Dermis blood vessel endothelial cell (primary cell): ENCODE data around the gene CA14. TPM values are rescaled to one million over a fixed set of nuclear protein-coding genes. Genes with fewer than 3 reads are reported as not detected.
"Not testable (repeated sequence)": the region's sequence is repeated elsewhere in the genome, so short reads cannot be mapped to it uniquely, and the experiment has no call there.

Source experiments
- DNase-seq: peaks from one replicate; pipeline ENCODE4 v3.0.0; 2010
- total RNA-seq: library from RNA; depleted of rRNA; stranded (reverse); fragments of >200 nt; gene quantifications from 2 replicates; pipeline ENCODE4 v1.2.3, GENCODE V29; 2014

CA14 gene
- total RNA-seq, 1 donor from 2014 or later = not detected

DNA sequence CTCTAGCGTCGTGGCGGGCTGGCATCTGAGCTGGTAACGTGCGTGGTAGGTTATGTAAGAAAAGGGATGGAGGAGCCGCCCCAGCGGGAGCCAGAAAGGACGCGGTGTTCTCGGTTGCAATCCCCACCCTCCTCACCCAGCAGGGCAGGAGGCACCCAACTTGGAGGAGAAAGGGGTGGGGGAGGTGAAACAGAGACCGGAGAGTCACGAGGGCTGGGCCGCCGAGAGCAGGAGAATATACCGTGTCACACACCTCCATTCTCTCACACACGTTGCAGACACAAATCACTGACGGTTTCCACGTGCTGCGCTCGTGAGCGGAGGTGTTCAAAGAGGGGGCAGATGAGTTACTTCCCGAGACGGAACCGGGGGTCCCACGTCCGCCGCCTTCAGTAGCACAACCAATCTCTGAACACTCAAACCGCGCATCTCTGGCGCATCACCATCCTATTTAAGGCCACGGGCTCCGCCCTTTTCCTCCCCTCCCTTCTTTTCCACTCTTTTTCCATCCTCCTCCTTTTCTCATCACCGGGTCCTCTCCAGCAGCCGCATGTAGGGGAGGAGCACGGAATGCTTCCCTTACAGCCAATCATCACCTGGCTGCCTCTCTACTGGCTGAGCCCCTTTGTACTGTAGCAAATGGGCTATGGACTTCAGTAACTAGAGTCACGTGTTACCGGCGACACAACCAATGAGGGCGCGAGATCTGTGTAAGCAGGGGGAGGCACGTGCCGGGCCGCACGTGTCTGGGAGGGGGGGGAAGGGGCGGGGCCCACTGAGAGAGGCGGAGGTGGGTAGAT lies 24.4 kb downstream of the CA14 start, which contains the start of gene CIART:
Gene CIART (plus strand): TSS at position 797 of the 800 bp plus-strand sequence. CDS start 714 bp downstream, outside the sequence.
- peak; percentile 98 for DNase-seq

DNA sequence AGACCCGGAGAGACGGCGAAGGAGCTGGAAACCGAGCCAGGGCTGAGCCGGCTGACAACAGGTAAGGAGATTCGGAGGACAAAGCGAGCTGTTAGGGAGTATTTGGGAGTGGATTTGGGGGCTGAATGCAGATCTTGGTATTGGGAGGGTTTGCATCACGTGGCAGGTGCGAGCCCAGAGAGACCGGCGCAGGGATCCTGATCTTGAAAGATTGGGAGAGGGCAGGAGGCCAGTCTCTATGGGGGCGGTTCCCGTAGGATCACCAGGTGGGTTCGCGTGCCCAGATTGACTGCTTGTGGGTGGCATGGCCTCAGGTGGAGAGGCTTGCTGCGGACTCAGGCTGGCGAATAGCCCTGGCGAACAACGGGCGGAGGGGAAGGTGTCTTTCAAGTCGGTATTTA lies 25.0 kb downstream of the CA14 start:
- DNase-seq = no peak

DNA sequence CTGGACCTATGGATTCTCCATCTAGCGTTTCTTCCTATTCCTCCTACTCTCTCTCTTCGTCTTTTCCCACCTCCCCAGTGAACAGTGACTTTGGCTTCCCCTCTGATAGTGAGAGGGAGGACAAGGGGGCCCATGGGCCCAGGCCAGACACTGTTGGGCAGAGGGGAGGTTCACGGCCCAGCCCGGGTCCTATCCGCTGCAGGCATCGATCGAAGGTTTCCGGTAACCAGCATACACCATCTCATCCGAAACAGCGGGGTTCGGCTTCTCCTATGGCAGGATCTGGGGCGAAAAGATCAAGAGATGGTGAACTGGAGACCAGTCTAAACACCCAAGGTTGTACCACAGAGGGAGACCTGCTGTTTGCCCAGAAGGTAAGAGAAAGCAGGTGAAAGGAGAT lies 25.7 kb downstream of the CA14 start:
- DNase-seq = no peak

DNA sequence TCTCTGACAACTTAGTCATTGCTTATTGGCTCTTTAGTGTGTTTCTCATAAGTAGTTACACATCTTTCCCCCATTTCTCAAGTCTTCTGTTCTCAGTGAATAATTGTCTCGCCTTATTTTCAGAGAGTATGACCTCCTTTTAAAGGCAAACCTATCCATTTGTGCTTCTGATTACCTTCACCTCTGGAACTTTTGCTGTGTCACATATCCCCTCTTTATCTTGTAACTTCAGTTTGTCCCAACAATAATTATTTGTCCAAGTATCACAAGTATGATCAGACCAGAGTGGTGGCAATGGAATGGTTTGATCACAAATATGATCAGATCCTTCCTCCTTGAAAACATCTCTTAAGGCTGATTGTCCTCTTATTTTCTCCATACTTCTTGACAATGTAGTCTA lies 30.8 kb downstream of the CA14 start:
- no peak for DNase-seq

DNA sequence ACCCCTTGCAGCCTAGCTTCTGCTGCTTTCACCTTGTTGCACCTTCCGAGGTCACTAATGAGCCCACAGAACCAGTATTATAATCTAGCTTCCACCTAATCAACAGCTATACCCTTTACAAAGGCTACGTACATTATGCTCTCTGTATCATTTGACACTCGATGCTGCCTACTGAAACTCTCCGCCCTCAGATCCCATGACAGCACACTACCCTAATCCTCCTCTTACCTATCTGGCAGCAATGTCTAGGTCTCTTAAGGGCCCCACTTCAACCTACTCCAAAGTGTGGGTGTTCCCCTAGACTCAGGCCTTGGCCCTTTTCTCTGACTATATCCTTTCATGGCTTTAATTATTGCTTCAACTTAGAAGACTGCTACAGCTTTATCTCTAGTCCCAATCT lies 31.2 kb downstream of the CA14 start:
- no peak for DNase-seq

DNA sequence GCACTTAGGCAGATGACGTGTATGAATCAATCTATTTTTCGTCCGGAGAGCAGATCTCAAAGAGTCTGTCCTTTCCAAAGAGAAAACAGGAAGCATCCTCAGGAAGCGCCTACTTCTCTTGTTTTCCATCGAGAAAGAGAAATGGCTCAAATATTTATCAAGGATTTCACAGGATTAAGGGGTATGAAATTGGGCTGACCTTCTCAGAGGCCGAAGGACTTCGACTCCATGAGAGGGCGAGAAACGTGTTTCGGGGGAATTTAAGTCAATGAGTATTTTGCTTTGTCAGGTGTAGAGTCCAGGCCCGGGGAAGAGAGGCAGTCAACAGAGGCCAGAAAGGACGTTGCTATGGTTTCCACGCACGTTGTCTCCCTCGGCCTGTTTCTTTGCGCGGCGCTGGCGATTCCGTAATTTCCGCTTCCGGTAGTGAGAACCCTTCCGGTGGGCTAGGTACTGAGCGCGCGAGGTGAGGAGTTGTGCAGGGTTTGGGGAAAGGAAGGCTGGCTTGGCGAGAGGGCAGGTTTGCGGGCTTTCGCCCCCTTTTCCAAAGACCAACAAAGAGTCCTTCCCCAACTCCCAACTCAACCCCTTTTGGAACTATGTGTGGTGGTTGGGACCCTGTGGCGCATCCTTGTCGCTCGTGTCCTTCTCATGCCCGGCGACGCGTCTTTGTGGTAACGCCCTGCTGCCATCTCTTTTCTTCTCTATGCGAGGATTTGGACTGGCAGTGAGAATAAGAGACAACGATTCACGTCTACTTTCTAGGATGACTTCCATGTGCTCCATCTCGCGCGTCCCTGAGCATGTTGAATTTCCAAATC lies 36.1 kb downstream of the CA14 start, which contains the start of gene MRPS21:
Gene MRPS21 (plus strand): TSS at position 429 of the 821 bp plus-strand sequence. CDS start 506 bp downstream, outside the sequence.
- peak; percentile 97 for DNase-seq

DNA sequence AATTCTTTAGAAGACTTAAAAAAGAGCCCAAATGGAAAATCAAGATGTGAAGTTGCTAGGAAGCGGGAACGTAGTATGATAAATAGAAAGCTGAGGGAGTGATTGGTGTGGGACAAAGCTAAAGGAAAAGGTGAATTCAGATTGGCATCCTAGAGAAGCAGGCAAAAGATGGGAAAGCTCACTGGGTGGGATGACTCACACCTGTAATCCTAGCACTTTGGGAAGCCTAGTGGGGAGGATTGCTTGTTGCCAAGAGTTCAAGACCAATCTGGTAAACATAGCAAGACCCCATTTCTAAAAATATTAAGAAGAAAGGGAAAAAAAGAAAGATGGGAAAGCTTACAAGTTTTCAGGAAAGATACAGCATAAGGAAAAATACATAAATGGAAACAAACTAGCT lies 37.9 kb downstream of the CA14 start:
- no peak for DNase-seq

DNA sequence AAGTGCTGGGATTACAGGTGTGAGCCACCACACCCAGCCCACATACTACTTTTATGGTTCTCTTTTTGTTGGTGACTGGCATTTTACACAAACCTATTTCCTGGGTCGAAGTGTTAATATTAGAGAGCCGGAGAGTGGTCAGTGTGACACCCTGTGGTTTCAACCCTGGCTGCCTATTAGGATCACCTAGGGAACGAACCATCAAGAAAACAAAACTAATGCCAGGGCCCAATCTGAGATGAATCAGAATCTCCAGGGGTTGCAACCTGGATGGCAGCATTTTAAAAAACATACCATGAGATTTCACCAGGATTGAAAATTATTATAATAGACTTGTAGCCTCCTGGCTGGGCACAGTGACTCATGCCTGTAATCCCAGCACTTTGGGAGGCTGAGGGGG lies 42.1 kb downstream of the CA14 start:
- no peak for DNase-seq

DNA sequence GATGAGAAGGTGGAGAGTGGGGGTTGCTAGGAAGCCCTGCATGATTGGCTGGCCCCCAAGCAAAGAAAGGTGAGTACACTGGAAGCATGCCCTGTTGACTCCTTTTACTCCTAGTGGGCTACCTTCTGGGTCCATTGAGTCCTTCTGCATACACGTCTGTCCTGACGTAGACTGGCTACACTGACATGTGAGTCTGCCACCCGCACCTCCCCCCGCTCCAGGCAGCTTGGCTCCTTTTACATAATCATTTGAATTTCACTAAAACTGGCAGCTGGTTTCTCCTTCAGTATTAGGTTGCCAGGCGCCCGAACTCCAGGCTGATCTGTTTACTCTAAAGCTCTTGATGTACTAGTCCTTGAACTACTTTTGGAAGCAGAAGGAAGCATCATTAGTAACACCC lies 44.8 kb downstream of the CA14 start:
- no peak for DNase-seq

DNA sequence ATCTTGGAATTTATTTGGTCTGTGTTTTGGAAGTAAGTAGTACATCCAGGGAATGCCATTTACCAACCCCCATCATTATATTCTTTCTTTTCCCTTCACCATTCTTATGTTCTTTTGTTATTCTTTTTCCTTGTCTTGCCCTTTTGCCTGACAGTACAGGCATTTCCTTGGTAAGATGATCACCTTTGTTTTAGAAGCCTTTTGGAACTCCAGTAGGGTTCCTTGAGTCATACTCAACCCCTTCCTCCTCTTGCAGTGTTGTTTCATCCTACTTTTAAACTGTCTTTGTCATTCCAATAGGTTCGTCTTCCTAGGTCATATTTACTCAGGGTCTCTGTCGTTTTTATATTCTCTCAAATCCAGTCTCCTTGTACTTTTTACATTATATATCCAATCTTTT lies 45.3 kb downstream of the CA14 start:
- no peak for DNase-seq

DNA sequence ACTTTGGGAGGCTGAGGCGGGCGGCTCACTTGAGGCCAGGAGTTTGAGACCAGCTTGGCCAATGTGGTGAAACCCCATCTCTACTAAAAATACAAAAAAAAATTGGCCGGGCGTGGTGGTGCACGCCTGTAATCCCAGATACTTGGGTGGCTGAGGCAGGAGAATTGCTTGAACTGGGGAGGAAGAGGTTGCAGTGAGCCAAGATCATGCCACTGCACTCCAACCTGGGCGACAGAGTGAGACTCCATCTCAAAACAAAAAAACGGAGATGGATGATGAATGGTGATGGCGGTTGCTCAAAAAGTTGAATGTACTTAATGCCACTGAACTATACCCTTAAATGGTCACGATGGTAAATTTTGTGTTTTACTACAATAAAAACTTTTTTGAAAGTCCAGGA lies 51.0 kb downstream of the CA14 start:
- not testable (repeated sequence) for DNase-seq

DNA sequence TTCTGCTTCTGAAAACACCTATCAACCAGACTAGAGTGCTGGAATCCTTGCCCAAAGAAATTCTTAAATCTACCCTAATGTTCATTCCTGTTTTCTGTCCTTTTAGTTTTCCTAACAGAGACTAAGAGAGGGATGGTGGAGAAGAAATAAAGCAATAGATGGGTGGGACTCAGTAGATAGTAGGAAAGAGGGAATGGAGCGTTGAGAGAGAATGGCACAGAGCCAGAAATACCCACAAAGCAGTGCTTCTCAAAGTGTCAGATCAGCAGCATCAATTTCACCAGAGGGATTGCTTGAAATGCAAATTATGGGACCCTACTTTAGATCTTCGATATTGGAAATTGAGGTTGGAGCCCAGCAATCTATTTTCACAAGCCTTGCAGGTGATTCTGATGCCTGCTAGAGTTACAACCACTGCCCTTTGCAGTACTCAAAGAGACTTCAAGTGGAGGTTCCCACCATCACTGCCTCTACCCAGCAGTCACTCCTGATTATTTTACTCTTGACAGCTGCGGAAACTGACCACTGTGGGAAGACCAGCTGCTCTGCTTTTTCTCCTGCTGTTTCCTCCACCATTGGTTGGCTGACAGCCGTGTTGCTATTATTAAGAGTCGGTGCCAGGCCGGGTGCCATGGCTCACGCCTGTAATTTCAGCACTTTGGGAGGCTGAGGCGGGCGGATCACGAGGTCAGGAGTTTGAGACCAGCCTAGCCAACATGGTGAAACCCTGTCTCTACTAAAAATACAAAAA lies 52.4 kb downstream of the CA14 start:
- DNase-seq = peak; percentile 42

DNA sequence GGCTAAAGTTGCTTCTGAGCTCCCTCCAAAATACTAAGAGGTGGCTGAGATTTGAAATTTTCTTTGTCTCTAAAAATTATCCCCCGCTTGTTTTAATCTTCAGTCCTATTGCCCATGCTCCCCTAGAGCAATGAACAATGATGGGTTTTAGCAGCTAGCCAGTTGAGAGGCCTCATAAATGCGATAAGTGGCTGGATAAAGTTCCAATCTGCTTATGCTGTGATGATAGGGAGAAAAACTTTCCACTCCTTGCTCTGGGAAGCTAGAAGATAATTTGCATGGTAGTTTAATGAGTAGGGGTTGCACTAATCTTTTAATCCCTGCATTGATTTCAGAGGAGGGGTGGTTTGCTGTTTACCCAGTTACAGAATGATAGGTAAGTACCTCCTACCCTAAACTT lies 54.2 kb downstream of the CA14 start:
- DNase-seq = no peak

Other genes starting within 250 kb of the CA14 start
- 17.2 and 23.0 TPM in 2 replicates for gene OTUD7B, start 247.0 kb upstream of the CA14 start, total RNA-seq
- gene VPS45, start 190.0 kb upstream of the CA14 start, total RNA-seq = 25.4 and 31.9 TPM in 2 replicates
- gene PLEKHO1, start 107.9 kb upstream of the CA14 start, total RNA-seq = 31.0 and 65.9 TPM in 2 replicates
- 18.2 and 35.8 TPM in 2 replicates for gene ANP32E, start 21.7 kb upstream of the CA14 start, total RNA-seq
- gene APH1A, start 11.2 kb downstream of the CA14 start, total RNA-seq = 132 and 182 TPM in 2 replicates
- 3.6 and 43.1 TPM in 2 replicates for gene C1orf54, start 15.0 kb downstream of the CA14 start, total RNA-seq
- 0.33 and 1.0 TPM in 2 replicates for gene CIART, start 24.8 kb downstream of the CA14 start, total RNA-seq
- gene MRPS21, start 36.1 kb downstream of the CA14 start, total RNA-seq = 35.4 and 43.4 TPM in 2 replicates
- gene PRPF3, start 63.8 kb downstream of the CA14 start, total RNA-seq = 40.0 and 47.5 TPM in 2 replicates
- 7.8 and 10.2 TPM in 2 replicates for gene RPRD2, start 106.4 kb downstream of the CA14 start, total RNA-seq
- gene TARS2, start 229.6 kb downstream of the CA14 start, total RNA-seq = 10.4 and 16.0 TPM in 2 replicates